Activated naive CD8-positive, alpha-beta T cell (primary cell): ENCODE results near the gene FHIT.

Source experiments
- H3K27ac Mint-ChIP-seq: one replicate; pipeline ENCODE4 v1.8.0; 2021; ENCODE audit warnings: mixed read lengths
- H3K27me3 Mint-ChIP-seq: one replicate; pipeline ENCODE4 v1.8.0; 2021; ENCODE audit warnings: mixed read lengths
- H3K36me3 Mint-ChIP-seq: one replicate; pipeline ENCODE4 v1.8.0; 2021; ENCODE audit warnings: mixed read lengths
- H3K4me1 Mint-ChIP-seq: one replicate; pipeline ENCODE4 v1.8.0; 2021; ENCODE audit warnings: low read depth, mixed read lengths
- H3K4me3 Mint-ChIP-seq: one replicate; pipeline ENCODE4 v1.8.0; 2021; ENCODE audit warnings: mild to moderate bottlenecking, mixed read lengths
- H3K9me3 Mint-ChIP-seq: one replicate; pipeline ENCODE4 v1.8.0; 2021; ENCODE audit warnings: low read depth, mixed read lengths

FHIT gene

DNA sequence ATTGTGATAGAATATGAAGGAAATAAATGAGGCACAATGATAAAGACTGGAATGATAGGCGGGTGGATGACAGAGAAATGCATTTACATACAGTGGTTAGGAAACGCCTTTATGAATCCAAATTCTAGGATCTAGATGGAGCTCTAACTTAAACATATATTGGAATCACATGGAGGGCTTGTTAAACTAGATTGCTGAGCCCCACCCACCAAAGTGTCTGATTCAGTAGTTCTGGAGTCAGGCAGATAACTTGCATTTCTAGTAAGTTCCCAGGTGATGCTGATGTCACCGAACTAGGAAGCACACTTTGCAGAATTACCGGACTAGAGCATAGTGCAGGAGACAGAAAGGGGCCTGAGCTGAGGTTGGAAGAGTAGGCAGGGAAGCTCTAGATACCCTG lies 837.2 kb downstream of the FHIT start:
- no peaks in the 10 kb centered on the region for H3K9me3 Mint-ChIP-seq
- no peaks in the 10 kb centered on the region for H3K27me3 Mint-ChIP-seq
- H3K36me3 Mint-ChIP-seq: peaks cover 4% of the 10 kb centered on the region
- no peaks in the 10 kb centered on the region for H3K4me1 Mint-ChIP-seq
- H3K4me3 Mint-ChIP-seq: no peak overlapping the region
- H3K27ac Mint-ChIP-seq: no peak overlapping the region

DNA sequence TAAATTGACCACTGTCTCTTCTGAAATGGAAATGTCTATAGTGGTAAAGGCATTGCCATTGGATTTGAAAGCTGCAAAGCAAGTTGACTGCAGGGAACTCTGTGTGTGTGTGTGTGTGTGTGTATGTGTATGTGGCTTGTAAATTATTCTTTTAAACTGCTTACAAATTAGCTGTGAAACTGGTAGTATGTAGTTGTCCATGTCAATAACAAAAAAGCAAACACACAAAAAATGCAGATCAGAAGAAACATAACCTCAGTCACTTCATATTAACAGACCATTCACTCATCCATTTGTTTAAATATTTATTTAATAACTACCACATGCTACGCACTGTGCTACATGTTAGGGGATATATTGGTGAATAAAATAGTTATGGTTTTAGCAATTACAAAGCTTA lies 837.7 kb downstream of the FHIT start:
- Mint-ChIP-seq H3K27ac (no peak overlapping the region), H3K36me3 (peaks cover 4% of the 10 kb centered on the region), H3K27me3 (no peaks in the 10 kb centered on the region), H3K4me1 (no peaks in the 10 kb centered on the region), H3K9me3 (no peaks in the 10 kb centered on the region), H3K4me3 (no peak overlapping the region)

DNA sequence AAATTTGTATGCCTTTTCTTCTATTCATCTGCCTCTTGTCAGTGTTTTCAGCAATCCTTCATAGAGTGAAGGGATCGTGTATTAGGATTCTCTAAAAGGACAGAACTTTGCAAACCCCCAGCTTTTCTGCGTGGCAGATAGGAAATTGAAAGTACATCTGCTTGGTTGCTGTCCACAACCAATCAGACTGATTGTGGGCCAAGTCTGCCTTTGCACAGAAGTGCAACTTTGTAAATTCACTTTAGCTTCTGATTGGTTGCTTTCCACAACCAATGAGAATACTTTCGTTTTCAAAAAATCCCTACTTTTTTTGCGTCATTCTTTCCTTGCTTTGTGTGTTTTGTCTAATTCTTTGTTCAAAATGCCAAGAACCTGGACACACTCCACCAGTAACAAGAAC lies 847.4 kb downstream of the FHIT start:
- peaks cover 5% of the 10 kb centered on the region for H3K36me3 Mint-ChIP-seq
- no peak overlapping the region for H3K4me3 Mint-ChIP-seq
- no peaks in the 10 kb centered on the region for H3K9me3 Mint-ChIP-seq
- no peaks in the 10 kb centered on the region for H3K27me3 Mint-ChIP-seq
- no peaks in the 10 kb centered on the region for H3K4me1 Mint-ChIP-seq
- no peak overlapping the region for H3K27ac Mint-ChIP-seq

DNA sequence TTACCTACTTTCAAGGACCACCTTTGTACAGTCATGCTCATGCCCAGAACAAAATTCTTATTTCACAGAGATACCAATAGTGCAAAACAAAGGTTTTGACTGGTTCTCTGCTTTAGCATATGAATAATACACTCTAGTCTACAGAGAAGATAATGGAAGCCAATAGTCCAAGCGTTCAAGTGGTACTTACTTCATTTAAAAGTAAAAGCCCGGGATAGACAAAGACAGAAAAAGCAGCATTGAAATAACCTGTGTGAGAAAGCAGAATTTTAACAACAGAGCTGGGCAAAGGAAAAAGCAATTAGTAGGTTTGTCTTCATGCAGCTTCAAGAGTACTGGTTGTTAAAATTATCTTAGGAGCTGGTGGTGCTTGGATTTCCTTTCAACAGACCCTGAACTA lies 848.3 kb downstream of the FHIT start:
- H3K27me3 Mint-ChIP-seq: no peaks in the 10 kb centered on the region
- H3K36me3 Mint-ChIP-seq: peaks cover 3% of the 10 kb centered on the region
- H3K4me1 Mint-ChIP-seq: no peaks in the 10 kb centered on the region
- H3K4me3 Mint-ChIP-seq: no peak overlapping the region
- no peaks in the 10 kb centered on the region for H3K9me3 Mint-ChIP-seq
- H3K27ac Mint-ChIP-seq: no peak overlapping the region

DNA sequence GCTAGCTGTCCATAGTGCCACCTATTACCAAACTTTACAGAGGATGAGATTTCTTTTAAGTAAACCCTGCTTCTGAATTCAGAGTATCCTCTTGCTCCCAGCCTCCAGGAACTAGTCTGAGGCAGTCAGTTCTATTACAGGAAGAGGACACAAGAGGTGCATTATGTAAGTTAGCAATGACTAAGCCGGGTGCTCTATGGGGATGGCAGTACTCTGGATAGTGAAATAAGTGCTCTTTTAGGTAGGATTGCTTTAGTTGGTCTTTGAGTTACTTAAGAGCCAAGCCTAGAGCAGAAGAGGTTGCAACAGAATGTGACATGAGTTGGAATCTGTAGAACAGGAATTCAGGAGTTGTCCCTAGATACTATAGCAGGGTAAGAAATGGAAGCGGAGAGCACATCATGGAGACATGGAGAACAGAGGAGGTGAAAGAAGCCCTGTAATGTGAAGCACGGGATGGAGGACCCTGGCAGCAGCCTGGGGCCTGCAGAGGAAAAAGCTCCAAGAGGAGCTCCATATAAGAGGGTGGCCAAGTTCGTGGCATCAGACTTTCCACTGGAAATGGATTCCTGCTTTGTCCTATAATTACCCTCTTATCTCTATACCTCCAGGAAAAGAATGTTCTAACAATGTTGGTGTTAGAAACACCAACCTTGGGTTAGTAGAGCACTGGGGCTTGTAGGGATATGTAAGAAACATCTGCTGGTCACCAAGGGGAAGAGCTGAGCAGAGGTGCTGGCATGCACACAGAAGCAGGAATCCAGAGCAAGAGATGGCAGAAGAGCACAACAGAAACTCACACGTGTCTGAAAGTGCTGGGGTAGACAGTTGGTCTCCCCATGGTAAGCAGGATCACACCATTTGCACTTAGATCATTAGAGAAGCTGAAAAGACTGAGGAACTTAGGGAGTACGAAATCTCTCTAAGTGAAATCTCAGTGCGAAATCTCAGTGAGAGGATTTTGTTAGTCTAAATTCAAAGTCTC lies 851.1 kb downstream of the FHIT start:
- Mint-ChIP-seq H3K27ac (no peak overlapping the region), H3K4me3 (no peak overlapping the region), H3K36me3 (peaks cover 3% of the 10 kb centered on the region), H3K4me1 (no peaks in the 10 kb centered on the region), H3K27me3 (no peaks in the 10 kb centered on the region), H3K9me3 (no peaks in the 10 kb centered on the region)

DNA sequence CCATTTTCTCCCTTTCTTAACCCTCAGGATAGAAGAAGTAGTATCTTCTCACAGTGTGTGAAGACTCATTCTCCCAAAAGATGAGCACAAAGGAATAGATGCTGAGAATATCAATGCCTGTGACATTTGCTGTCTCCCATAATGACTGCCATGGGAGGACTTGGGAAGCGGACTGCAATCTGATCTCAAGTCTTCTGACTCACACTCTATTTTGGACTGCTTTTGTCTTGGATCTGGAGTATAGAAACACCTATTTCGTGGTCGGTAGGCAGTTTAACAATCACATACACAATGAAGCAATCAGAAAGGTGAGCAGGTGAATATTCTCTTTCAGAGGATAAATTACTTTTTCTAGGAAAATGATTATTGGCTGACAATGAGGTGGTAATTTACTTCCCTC lies 852.0 kb downstream of the FHIT start:
- H3K27me3 Mint-ChIP-seq: no peaks in the 10 kb centered on the region
- H3K27ac Mint-ChIP-seq: no peak overlapping the region
- H3K4me1 Mint-ChIP-seq: no peaks in the 10 kb centered on the region
- no peaks in the 10 kb centered on the region for H3K9me3 Mint-ChIP-seq
- H3K4me3 Mint-ChIP-seq: no peak overlapping the region
- peaks cover 3% of the 10 kb centered on the region for H3K36me3 Mint-ChIP-seq

DNA sequence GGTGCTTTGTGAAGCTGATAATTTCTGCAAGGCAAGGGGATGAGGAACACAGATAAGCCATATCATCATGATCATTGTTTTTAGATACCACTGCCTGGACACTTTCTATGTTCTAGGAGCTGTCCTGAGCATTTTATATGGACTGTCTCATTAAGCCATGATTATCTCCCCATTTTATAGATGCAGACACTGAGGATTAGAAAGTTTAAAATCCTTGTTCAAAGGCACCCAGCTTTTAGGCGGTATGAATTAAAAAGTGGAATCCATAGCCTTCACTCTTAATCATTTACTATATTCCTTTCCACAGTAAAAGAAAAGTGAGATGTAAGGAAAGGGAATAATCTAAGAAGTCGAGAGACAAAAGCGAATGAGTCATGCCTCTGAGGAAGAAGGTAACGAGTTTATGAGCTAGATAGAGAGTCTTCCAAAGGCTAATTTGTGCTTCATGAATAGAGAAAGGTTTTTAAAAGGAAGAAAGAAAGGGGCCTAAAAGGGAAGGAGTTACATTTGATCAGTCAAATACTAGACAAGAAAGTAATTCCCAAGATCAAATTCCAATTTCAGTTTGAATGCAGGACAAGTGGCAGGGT lies 856.0 kb downstream of the FHIT start:
- Mint-ChIP-seq H3K9me3 (no peaks in the 10 kb centered on the region), H3K4me1 (no peaks in the 10 kb centered on the region), H3K36me3 (peaks cover under 1% of the 10 kb centered on the region), H3K27ac (no peak overlapping the region), H3K27me3 (no peaks in the 10 kb centered on the region), H3K4me3 (no peak overlapping the region)

DNA sequence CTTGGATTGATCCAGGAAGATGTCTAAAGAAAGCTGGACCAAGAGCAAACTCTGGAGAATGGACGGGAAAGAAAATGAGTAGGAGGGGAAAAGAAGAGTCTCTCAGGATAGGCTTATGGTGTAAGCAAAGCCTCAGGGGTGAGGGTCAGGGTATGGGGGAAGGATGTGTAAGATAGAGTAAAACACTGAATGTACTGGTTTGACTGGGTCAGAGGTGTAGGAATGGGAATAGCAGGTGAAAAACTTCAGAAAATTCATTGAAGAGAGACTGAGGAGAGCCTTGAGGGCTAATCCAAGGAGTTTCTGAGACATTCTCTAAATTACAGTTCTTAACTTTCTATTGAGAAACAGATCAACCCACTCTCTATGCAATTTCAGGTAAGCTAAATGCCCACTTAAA lies 857.3 kb downstream of the FHIT start:
- Mint-ChIP-seq H3K4me3 (no peak overlapping the region), H3K4me1 (no peaks in the 10 kb centered on the region), H3K27me3 (no peaks in the 10 kb centered on the region), H3K27ac (no peak overlapping the region), H3K9me3 (no peaks in the 10 kb centered on the region), H3K36me3 (no peaks in the 10 kb centered on the region)

DNA sequence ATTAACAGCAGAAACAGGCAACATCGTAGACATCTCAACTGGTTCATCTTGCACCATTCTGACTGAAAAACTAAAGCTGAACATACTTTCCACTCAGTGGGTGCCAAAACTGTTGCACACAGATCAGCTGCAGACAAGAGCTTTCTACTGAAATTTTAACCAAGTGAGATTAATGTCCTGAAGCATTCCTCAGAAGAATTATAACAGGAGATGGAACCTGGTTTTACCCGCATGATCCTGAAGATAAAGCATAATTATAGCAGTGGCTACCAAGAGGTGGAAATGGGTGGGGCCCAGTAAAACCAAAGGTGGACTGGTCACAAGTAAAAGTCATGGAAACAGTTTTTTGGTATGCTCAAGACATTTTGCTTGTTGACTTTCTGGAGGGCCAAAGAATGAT lies 858.8 kb downstream of the FHIT start:
- H3K4me1 Mint-ChIP-seq: no peaks in the 10 kb centered on the region
- no peaks in the 10 kb centered on the region for H3K36me3 Mint-ChIP-seq
- H3K27me3 Mint-ChIP-seq: no peaks in the 10 kb centered on the region
- H3K4me3 Mint-ChIP-seq: no peak overlapping the region
- H3K27ac Mint-ChIP-seq: no peak overlapping the region
- H3K9me3 Mint-ChIP-seq: no peaks in the 10 kb centered on the region

DNA sequence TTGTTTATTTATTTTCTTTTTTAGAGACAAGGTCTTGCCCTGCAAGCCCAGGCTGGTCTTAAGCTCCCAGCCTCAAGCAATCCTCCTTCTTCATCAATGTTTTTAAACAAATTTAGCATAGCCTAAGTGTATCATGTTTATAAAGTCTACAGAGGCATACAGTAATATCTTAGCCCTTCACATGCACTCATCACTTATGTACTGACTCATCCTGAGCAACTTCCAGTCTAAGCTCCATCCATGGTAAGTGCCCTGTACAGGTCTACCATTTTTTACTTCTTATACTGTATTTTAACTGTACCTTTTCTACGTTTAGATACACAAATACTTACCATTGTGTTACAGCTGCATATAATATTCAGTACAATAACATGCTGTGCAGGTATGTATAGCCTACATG lies 860.0 kb downstream of the FHIT start:
- H3K27me3 Mint-ChIP-seq: no peaks in the 10 kb centered on the region
- no peaks in the 10 kb centered on the region for H3K9me3 Mint-ChIP-seq
- no peak overlapping the region for H3K4me3 Mint-ChIP-seq
- H3K36me3 Mint-ChIP-seq: no peaks in the 10 kb centered on the region
- no peak overlapping the region for H3K27ac Mint-ChIP-seq
- no peaks in the 10 kb centered on the region for H3K4me1 Mint-ChIP-seq

DNA sequence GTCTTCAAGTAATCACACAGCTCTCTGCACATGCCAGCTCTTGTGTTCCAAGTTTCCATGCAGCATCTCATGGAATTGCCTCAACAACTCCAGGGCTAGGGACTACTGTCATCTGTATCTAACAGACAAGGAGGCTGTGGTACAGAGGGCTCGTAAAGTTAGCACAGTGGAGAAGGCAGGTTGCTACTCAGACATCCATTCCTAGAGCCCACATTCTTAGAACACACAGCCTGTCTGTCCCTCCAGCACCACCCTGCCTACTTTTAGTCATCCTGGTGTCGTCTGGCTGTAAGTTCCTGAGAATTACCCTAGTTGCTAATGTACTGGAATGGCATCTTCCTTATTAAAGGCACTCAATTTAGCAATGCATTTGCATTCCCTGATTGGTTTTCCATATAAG lies 862.5 kb downstream of the FHIT start:
- H3K27me3 Mint-ChIP-seq: no peaks in the 10 kb centered on the region
- no peak overlapping the region for H3K27ac Mint-ChIP-seq
- no peaks in the 10 kb centered on the region for H3K9me3 Mint-ChIP-seq
- no peaks in the 10 kb centered on the region for H3K36me3 Mint-ChIP-seq
- H3K4me1 Mint-ChIP-seq: no peaks in the 10 kb centered on the region
- no peak overlapping the region for H3K4me3 Mint-ChIP-seq

DNA sequence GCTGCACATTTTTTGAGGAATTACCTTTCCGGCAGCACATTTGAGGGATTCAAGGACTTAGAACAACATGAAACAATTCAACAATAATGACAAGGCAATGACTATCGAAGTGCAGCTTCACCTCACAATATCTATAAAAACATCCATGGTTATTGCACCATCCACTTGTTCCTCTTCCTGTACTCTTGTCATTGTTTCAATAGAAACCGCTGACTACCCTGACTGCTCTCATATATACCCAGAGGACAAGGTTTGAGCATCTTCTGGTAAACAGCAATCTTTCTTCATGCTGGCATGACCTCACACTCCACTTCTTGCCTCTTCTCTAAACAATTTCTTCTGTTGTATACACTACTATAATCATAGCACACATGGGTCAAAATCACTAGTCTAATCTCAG lies 864.9 kb downstream of the FHIT start:
- H3K4me1 Mint-ChIP-seq: no peaks in the 10 kb centered on the region

DNA sequence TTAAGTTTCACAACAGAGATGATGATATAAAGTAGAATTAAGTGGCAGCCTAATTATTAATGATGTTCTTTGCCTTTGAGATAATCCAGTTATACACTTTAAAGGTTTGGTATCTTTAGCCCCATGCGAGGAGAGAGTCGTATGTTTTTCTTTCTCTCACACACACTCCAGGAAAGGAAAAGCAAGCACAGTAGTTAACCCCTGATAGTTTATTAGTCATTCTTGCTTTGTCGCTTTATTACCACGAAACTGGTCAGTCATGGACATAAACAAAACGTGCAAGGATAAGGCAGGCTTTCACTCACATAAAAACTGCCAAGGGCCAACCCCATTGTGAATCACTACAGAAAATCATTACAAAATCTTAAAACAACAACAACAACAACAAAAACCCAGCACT lies 866.9 kb downstream of the FHIT start:
- Mint-ChIP-seq H3K36me3 (no peaks in the 10 kb centered on the region), H3K27me3 (no peaks in the 10 kb centered on the region), H3K4me3 (no peak overlapping the region), H3K9me3 (no peaks in the 10 kb centered on the region), H3K4me1 (no peaks in the 10 kb centered on the region), H3K27ac (no peak overlapping the region)

More for the DNA sequence above, 864.9 kb downstream of the FHIT start:
- H3K9me3 Mint-ChIP-seq: no peaks in the 10 kb centered on the region
- H3K27ac Mint-ChIP-seq: no peak overlapping the region
- H3K27me3 Mint-ChIP-seq: no peaks in the 10 kb centered on the region
- no peaks in the 10 kb centered on the region for H3K36me3 Mint-ChIP-seq
- H3K4me3 Mint-ChIP-seq: no peak overlapping the region

DNA sequence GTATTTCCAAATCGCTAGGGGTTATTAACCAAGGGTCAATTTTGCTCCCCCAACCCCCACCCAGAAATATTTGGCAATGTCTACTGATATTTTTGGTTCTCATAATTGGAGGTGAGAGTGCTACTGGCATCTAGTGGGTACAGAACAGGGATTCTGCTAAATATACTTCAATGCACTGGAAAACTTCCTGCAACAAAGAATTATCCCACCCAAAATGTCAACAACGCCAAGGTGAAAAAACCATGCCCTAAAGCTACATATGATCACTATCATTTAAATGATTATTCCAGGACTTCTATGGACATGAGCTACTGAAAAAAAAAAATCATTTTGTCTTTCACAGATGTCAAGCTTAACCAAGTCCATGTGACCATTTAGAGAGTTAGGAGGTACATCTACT lies 867.9 kb downstream of the FHIT start:
- Mint-ChIP-seq H3K36me3 (no peaks in the 10 kb centered on the region), H3K4me1 (no peaks in the 10 kb centered on the region), H3K4me3 (no peak overlapping the region), H3K9me3 (no peaks in the 10 kb centered on the region), H3K27ac (no peak overlapping the region), H3K27me3 (no peaks in the 10 kb centered on the region)

DNA sequence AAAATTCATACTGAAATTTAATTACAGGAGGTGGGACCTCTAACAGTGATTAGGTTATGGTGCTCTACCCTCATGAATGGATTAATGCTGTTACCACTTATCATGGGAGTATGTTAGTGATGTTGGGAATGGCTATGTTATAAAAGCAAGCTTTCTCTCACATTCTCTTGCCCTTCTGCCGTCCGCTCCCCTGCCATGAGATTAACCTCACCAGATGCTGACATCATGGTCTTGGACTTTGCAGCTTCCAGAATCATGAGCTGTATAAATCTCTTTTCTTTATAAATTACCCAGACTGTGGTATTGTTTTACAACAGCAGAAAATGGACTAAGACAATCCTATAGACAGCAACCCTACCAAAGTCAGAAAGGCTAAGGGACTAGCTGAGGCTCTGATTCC lies 884.8 kb downstream of the FHIT start:
- Mint-ChIP-seq H3K4me3 (no peak overlapping the region), H3K36me3 (peaks cover 11% of the 10 kb centered on the region), H3K9me3 (peaks cover 8% of the 10 kb centered on the region), H3K27ac (peak overlapping the region; percentile 23), H3K4me1 (peaks cover 26% of the 10 kb centered on the region), H3K27me3 (no peaks in the 10 kb centered on the region)

DNA sequence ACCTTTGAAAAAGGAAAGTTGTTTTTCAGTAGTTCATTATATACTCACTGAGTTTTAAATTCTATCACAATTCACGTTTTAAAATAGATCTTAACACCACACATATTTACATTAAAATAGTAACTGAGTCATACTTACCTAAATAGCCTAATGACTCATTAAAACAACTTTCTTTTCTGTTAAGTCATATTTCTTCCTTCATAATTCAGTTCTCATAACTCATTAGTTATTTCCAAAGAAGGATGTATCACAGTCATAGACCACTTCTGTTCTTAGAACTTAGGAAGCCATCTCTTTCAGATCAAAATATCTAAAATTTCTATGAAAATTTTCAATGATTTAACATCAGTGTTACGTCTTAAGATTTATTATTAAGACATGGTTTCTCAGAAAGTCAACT lies 885.9 kb downstream of the FHIT start:
- no peaks in the 10 kb centered on the region for H3K27me3 Mint-ChIP-seq
- H3K4me3 Mint-ChIP-seq: no peak overlapping the region
- peaks cover 26% of the 10 kb centered on the region for H3K4me1 Mint-ChIP-seq
- peak overlapping the region; percentile 50 for H3K27ac Mint-ChIP-seq
- H3K9me3 Mint-ChIP-seq: peaks cover 14% of the 10 kb centered on the region
- H3K36me3 Mint-ChIP-seq: peaks cover 7% of the 10 kb centered on the region
